Karpas-422 (cell line): Measurements from ENCODE around the gene GAS2. TPM values are rescaled to one million over a fixed set of nuclear protein-coding genes. Genes with fewer than 3 reads are reported as not detected.
A peak's percentile ranks its signal among the peaks of the same experiment; 100 is the strongest.

Experiments used
- DNase-seq: peaks from one replicate; pipeline ENCODE4 v3.0.0-alpha.2; 2015
- H2AFZ ChIP-seq: fragments of 200-600 bp; sonication (generic); 2 replicates; pipeline ENCODE4 v1.6.1; 2014; ENCODE audit warnings: antibody characterized with exemption, low read length, mixed read lengths
- H3K27ac ChIP-seq: fragments of 200-600 bp; sonication (generic); 2 replicates; pipeline ENCODE4 v1.5.1; 2014; ENCODE audit warnings: mild to moderate bottlenecking, low read length, moderate library complexity
- H3K27me3 ChIP-seq: fragments of 200-600 bp; sonication (generic); 2 replicates; pipeline ENCODE4 v1.6.1; 2014; ENCODE audit warnings: low read length, mixed read lengths
- H3K36me3 ChIP-seq: fragments of 200-600 bp; sonication (generic); 2 replicates; pipeline ENCODE4 v1.6.1; 2014; ENCODE audit warnings: low read length, mixed read lengths; ENCODE audit not compliant: insufficient read depth
- H3K4me1 ChIP-seq: fragments of 200-600 bp; sonication (generic); 2 replicates; pipeline ENCODE4 v1.6.1; 2014; ENCODE audit warnings: mild to moderate bottlenecking, low read length, mixed read lengths
- H3K4me2 ChIP-seq: fragments of 200-600 bp; sonication (generic); 2 replicates; pipeline ENCODE4 v1.6.1; 2014; ENCODE audit warnings: low read length, low read depth, mild to moderate bottlenecking; ENCODE audit not compliant: poor library complexity, severe bottlenecking
- H3K4me3 ChIP-seq: fragments of 200-600 bp; sonication (generic); 2 replicates; pipeline ENCODE4 v1.5.1; 2014; ENCODE audit warnings: mild to moderate bottlenecking, antibody characterized with exemption, low read length, mixed read lengths
- H3K79me2 ChIP-seq: fragments of 200-600 bp; sonication (generic); 2 replicates; pipeline ENCODE4 v1.6.1; 2014; ENCODE audit warnings: mild to moderate bottlenecking, low read length, mixed read lengths
- H3K9ac ChIP-seq: fragments of 200-600 bp; sonication (generic); 2 replicates; pipeline ENCODE4 v1.6.0; 2014; ENCODE audit warnings: low read length
- H3K9me2 ChIP-seq: fragments of 200-600 bp; sonication (generic), shearing (Covaris generic); replicated peaks from 2 replicates; pipeline ENCODE4 v1.6.0; 2014; ENCODE audit warnings: mild to moderate bottlenecking, low read length, moderate library complexity; ENCODE audit not compliant: insufficient read depth
- H3K9me3 ChIP-seq: fragments of 300-700, 200-600 bp; sonication (generic); 2 replicates; pipeline ENCODE4 v1.6.1; 2014; ENCODE audit warnings: low read length, mixed read lengths
- H4K20me1 ChIP-seq: fragments of 200-600 bp; sonication (generic); 2 replicates; pipeline ENCODE4 v1.6.1; 2014; ENCODE audit warnings: mild to moderate bottlenecking, antibody characterized with exemption, low read length, low read depth; ENCODE audit not compliant: insufficient read depth
- total RNA-seq: library from RNA; depleted of rRNA; stranded (reverse); fragments of >200 nt; shearing (Covaris generic); gene quantifications from 2 replicates; pipeline ENCODE4 v1.2.3, GENCODE V29; 2014; ENCODE audit warnings: low replicate concordance

GAS2 gene
- total RNA-seq, 1 experiment from 2014 or later, result 0.86 TPM

DNA sequence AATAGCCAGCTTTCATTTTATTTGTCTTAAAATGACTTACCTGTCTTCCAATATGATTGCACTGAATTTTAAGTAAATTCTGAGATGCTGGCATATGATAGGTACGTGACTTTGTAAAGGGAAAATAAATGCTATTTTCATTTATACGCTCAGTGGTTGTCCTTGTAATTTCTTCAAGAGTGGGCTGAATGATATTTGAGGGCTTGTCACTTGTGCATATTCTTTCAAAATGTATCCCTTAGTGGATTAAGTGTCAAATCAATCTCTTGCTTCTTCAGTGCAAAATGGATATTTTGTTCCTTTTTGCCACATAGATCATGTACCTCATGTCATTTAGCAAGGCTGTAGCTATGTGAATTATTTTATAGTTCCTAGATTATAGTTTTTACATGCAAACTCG, 56.9 kb downstream of the GAS2 start:
- no peak overlapping the region for H3K9ac ChIP-seq
- H3K4me2 ChIP-seq, result no peak overlapping the region
- H3K4me3 ChIP-seq, result no peak overlapping the region
- no peaks in the 10 kb centered on the region for H3K79me2 ChIP-seq
- no peaks in the 10 kb centered on the region for H4K20me1 ChIP-seq
- H3K27me3 ChIP-seq, result no peaks in the 10 kb centered on the region; the same call in 1 of the 2 replicates
- H3K4me1 ChIP-seq, result no peaks in the 10 kb centered on the region
- no peak overlapping the region for H3K27ac ChIP-seq
- H3K9me2 ChIP-seq, result no peaks in the 10 kb centered on the region
- H3K36me3 ChIP-seq, result no peaks in the 10 kb centered on the region
- H2AFZ ChIP-seq, result no peak overlapping the region
- no peak for DNase-seq
- H3K9me3 ChIP-seq, result no peaks in the 10 kb centered on the region

DNA sequence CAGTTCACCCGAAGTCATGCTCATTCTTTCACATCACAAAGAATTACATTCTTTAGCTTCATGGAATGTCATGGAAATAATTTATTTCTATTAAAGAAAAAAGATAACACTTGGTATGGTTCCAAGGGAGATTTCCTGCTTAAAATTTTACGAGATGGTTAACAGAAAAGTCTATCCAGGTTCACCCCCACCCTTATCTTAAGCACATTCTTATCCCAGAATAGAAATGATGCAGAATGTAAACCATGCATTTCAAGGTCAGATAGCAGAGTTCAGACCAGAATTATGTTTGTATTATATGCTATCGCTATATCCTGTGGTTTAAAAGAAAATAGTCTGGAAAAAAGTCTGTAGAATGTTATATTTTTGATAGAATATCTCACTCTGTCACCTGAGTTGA, 58.7 kb downstream of the GAS2 start:
- no peaks in the 10 kb centered on the region for H3K4me1 ChIP-seq
- no peaks in the 10 kb centered on the region for H3K9me2 ChIP-seq
- no peak overlapping the region for H3K4me2 ChIP-seq
- DNase-seq, result no peak
- H2AFZ ChIP-seq, result no peak overlapping the region
- H3K9ac ChIP-seq, result no peak overlapping the region
- no peak overlapping the region for H3K4me3 ChIP-seq
- no peaks in the 10 kb centered on the region for H3K79me2 ChIP-seq
- no peaks in the 10 kb centered on the region for H3K36me3 ChIP-seq
- H4K20me1 ChIP-seq, result no peaks in the 10 kb centered on the region
- no peaks in the 10 kb centered on the region; the same call in 1 of the 2 replicates for H3K27me3 ChIP-seq
- no peaks in the 10 kb centered on the region for H3K9me3 ChIP-seq
- H3K27ac ChIP-seq, result no peak overlapping the region

DNA sequence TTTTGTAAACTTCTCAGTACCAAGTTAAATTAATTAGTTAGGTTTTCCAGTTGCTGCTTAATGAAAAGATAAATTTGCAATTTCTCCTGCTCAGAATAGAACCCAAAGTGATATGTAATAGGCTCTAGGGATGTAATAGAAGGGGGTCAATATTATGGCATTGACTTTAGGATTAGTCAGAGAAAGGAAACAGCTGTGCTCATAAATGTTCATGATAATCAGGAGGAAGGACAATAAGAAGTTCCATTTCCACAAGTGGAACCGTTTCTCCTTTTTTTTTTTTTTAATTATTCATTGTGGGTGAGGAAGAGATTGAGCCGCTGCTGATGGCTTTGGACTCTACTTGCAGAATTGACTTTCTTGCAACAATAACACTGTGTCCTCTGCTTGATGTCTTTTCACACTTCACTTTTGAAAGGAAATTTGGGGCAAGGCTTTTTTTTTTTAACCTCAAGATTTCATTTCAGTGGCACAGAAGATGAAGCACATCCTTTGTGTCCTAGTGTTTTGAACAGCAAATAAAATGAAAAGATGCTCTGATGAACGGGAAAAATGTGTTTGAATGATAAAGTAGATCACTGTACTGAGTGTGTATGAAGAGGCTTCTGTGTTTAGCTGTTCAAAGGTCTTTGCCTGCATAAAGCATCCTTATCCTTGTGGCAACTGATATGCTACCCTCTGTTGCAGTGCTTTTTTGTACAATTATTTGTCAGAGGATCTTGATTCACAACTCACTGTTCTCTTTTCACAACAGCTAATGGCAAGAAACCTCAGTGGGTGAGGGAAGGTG, 62.4 kb downstream of the GAS2 start:
- no peak for DNase-seq
- no peak overlapping the region for H3K27ac ChIP-seq
- H3K9ac ChIP-seq, result no peak overlapping the region
- H3K4me2 ChIP-seq, result no peak overlapping the region
- no peaks in the 10 kb centered on the region for H4K20me1 ChIP-seq
- H3K79me2 ChIP-seq, result no peaks in the 10 kb centered on the region
- H3K4me1 ChIP-seq, result no peaks in the 10 kb centered on the region
- H3K9me3 ChIP-seq, result no peaks in the 10 kb centered on the region
- H3K27me3 ChIP-seq, result no peaks in the 10 kb centered on the region
- no peaks in the 10 kb centered on the region for H3K36me3 ChIP-seq
- H2AFZ ChIP-seq, result no peak overlapping the region
- H3K4me3 ChIP-seq, result no peak overlapping the region
- H3K9me2 ChIP-seq, result no peaks in the 10 kb centered on the region

DNA sequence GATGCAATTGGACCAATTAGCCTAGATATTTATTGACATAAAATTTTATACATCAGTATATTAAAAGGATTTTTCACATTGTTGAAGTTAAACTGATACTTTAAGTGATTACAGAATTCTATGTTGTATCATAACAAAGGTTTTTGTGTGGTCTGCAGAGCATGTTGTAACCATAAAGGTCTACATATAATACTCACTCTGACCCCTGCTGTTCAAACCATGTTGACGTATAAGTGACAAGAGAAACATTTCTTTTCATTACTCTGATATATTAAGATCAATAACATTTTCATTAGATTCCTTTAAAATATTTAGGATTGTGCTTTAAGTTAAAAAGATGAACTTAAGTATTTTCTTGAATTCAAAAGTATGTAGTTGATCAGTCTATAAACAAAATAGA, 63.9 kb downstream of the GAS2 start:
- DNase-seq, result peak; percentile 57
- Histone ChIP-seq H4K20me1 (no peaks in the 10 kb centered on the region), H3K4me3 (no peak overlapping the region), H3K9me3 (no peaks in the 10 kb centered on the region), H3K27me3 (no peaks in the 10 kb centered on the region), H3K79me2 (no peaks in the 10 kb centered on the region), H3K9ac (no peak overlapping the region), H3K4me1 (no peaks in the 10 kb centered on the region), H3K9me2 (no peaks in the 10 kb centered on the region), H3K36me3 (no peaks in the 10 kb centered on the region), H2AFZ (no peak overlapping the region), H3K4me2 (no peak overlapping the region), H3K27ac (no peak overlapping the region)

DNA sequence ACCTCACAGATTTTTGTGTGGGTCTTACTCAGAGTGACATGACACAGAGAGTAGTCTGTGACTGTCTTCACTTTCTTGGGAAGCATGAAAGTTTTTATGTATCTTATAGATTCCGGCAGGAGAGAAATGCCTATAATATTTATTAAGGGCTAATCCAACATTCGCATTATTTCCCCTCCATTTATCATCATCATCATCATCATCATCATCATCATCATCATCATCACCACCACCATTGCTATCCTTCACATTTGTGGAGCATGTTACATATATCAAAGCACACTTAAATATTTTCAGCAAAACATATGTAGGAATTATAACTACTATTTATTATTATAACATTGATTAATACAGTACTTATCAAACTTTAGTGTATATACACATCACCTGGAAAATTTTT, 66.2 kb downstream of the GAS2 start:
- Histone ChIP-seq H3K27ac (no peak overlapping the region), H3K27me3 (no peaks in the 10 kb centered on the region), H4K20me1 (no peaks in the 10 kb centered on the region), H3K4me2 (no peak overlapping the region), H2AFZ (no peak overlapping the region), H3K79me2 (no peaks in the 10 kb centered on the region), H3K36me3 (no peaks in the 10 kb centered on the region), H3K9me3 (no peaks in the 10 kb centered on the region), H3K9ac (no peak overlapping the region), H3K4me1 (no peaks in the 10 kb centered on the region), H3K9me2 (no peaks in the 10 kb centered on the region), H3K4me3 (no peak overlapping the region)
- no peak for DNase-seq

DNA sequence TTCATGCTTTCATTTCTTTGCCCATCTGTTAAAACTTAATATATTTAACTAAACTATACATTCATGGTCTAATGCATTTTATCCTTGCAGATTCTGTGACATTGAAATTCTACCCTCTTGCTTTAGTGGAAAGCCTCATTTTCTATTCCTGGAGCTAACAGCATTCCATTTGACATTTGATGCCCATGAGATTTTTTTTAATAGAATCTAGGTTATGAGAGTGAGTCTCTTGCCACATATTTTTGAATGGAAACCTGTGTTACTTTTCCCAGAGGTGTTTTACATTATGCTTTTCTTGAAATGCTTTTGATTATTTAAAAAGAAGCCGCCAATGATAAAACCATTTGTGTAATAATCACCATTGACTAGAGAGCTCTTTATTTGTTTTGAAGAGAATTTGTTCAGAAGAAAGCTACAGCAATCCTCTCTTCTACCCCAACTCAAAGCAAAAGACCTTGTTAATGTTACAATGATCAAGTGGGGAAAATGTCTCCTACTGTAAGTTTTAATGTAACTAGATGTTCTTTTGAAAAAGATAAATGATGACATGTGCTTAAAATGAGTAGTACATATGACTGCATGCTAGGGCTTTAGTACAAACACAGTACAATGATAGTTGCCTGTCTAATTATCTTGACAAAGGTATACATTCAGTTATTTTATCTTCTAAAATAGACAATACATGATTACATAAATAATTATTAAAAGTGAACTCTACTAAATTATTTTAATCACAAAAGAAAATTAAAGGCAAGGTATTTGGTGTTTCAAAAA, 67.3 kb downstream of the GAS2 start:
- Histone ChIP-seq H3K27me3 (no peaks in the 10 kb centered on the region), H3K27ac (no peak overlapping the region), H3K79me2 (no peaks in the 10 kb centered on the region), H3K4me3 (no peak overlapping the region), H3K4me2 (no peak overlapping the region), H3K9ac (no peak overlapping the region), H2AFZ (no peak overlapping the region), H3K9me2 (no peaks in the 10 kb centered on the region), H4K20me1 (no peaks in the 10 kb centered on the region), H3K4me1 (no peaks in the 10 kb centered on the region), H3K9me3 (no peaks in the 10 kb centered on the region), H3K36me3 (no peaks in the 10 kb centered on the region)
- DNase-seq, result no peak

DNA sequence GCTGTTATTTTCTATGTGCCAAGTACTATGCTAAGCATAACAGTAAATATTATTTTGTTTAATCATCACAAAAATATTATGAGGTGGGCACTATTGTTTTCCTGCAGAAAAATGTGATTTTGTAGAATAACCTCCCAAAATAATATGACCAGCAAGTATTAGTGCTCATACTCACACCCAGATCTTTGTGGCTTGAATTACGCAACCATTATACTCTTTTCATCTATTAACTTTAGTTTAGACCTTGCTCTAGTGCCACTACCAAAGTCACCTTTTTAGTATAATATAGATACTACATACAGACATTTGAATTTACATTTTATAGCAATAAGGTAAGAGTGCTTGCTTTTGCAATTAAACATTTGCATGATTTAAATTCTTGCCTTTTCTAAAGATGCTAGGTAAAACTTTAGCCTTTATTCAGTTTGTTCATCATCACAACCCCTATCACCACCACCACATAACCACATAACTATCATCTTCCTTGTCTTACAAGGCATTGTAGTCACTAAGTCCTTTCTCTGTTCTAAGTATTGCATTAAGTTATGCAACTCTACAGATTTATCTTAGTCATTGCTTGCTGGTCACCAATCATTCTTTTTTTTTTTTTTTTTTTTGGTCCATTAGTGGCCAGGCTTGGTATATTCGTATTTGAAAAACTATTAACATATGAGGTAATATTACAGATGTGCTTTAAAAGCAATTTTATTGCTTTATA, 68.4 kb downstream of the GAS2 start:
- H3K79me2 ChIP-seq, result no peaks in the 10 kb centered on the region
- no peak overlapping the region for H3K9ac ChIP-seq
- H3K4me3 ChIP-seq, result no peak overlapping the region

DNA sequence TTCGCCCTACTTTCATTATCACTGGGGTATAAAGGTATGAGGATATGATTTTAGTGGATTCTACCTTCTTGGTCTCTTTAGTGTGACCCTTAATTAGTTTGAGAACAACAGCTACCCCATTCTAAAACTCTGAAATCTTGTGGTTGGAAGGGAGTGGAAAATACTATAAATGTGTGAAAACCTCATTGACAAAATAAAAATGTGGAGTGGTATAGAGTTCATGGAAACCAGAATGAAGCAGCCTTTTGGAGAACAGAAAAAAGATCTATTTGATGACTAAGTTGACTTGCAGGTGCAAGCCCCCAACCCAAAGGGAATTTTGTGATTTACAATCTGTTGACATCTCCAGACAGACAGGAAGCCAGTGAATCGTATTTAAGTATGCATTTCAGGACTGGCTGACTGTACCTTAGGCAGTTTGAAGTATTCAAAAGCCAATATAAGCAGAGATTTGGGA, 75.8 kb downstream of the GAS2 start:
- Histone ChIP-seq H3K4me2 (no peak overlapping the region), H3K79me2 (no peaks in the 10 kb centered on the region), H3K9me2 (no peaks in the 10 kb centered on the region), H3K27me3 (no peaks in the 10 kb centered on the region), H3K9ac (no peak overlapping the region), H3K27ac (no peak overlapping the region), H3K4me3 (no peak overlapping the region), H3K9me3 (no peaks in the 10 kb centered on the region), H2AFZ (no peak overlapping the region), H3K36me3 (no peaks in the 10 kb centered on the region), H4K20me1 (no peaks in the 10 kb centered on the region), H3K4me1 (no peaks in the 10 kb centered on the region)
- DNase-seq, result no peak

More for the DNA sequence above, 68.4 kb downstream of the GAS2 start:
- Histone ChIP-seq H3K27ac (no peak overlapping the region), H3K9me3 (no peaks in the 10 kb centered on the region), H3K27me3 (no peaks in the 10 kb centered on the region), H3K4me1 (no peaks in the 10 kb centered on the region), H4K20me1 (no peaks in the 10 kb centered on the region), H3K4me2 (no peak overlapping the region), H3K36me3 (no peaks in the 10 kb centered on the region), H3K9me2 (no peaks in the 10 kb centered on the region), H2AFZ (no peak overlapping the region)
- DNase-seq, result no peak
